Liver (tissue), 9 donors: ENCODE data around the gene SYNGR1. TPM values are rescaled to one million over a fixed set of nuclear protein-coding genes. Genes with fewer than 3 reads are reported as not detected.

Experiments
- DNase-seq: peaks from one replicate; pipeline ENCODE4 v3.0.0-alpha.2; 2017; ENCODE audit warnings: low spot score
- H3K27ac ChIP-seq, 2 donors: one replicate each; pipeline ENCODE4 v1.7.0; 2013; ENCODE audit warnings: inconsistent platforms in 2 of 2, low read length in 2 of 2, control low read depth in 1 of 2, low read depth in 1 of 2, mild to moderate bottlenecking in 1 of 2
- H3K27me3 ChIP-seq, 4 donors: one replicate each; pipeline versions ENCODE4 v1.6.1 to v1.7.0; 2013; ENCODE audit warnings: low read length in 3 of 4, inconsistent platforms in 1 of 4, mild to moderate bottlenecking in 1 of 4, moderate library complexity in 1 of 4; ENCODE audit not compliant: control insufficient read depth in 4 of 4, insufficient read depth in 4 of 4
- H3K36me3 ChIP-seq, 4 donors: one replicate each; pipeline versions ENCODE4 v1.6.1 to v1.7.0; 2013; ENCODE audit warnings: low read length in 3 of 4, mild to moderate bottlenecking in 3 of 4, low read depth in 1 of 4, moderate library complexity in 1 of 4; ENCODE audit not compliant: control insufficient read depth in 4 of 4, insufficient read depth in 3 of 4
- H3K4me1 ChIP-seq, 4 donors: one replicate each; pipeline versions ENCODE4 v1.6.1 to v1.7.0; 2013; ENCODE audit warnings: low read length in 3 of 4, mild to moderate bottlenecking in 3 of 4, moderate library complexity in 1 of 4; ENCODE audit not compliant: control insufficient read depth in 4 of 4, insufficient read depth in 4 of 4
- H3K4me3 ChIP-seq, 3 donors: one replicate each; pipeline versions ENCODE4 v1.6.1 to v1.7.0; 2013; ENCODE audit warnings: low read length in 3 of 3, control low read depth in 1 of 3, low read depth in 1 of 3, mild to moderate bottlenecking in 1 of 3
- H3K9ac ChIP-seq, 2 donors: one replicate each; pipeline ENCODE4 v1.7.0; 2013; ENCODE audit warnings: low read length in 2 of 2, mild to moderate bottlenecking in 2 of 2, moderate library complexity in 2 of 2, control low read depth in 1 of 2, low read depth in 1 of 2
- H3K9me3 ChIP-seq, 4 donors: one replicate each; pipeline versions ENCODE4 v1.6.1 to v1.7.0; 2013; ENCODE audit warnings: low read length in 3 of 4; ENCODE audit not compliant: control insufficient read depth in 4 of 4
- ATF3 ChIP-seq: IDR thresholded peaks from 2 replicates; pipeline ENCODE4 v1.6.1; 2016; ENCODE audit warnings: antibody characterized with exemption
- EGR1 ChIP-seq, 2 donors: IDR thresholded peaks; 2 replicates each; pipeline ENCODE4 v1.6.1; 2016 to 2018; ENCODE audit warnings: antibody characterized with exemption in 2 of 2, low read depth in 2 of 2
- FOXA1 ChIP-seq: IDR thresholded peaks from 2 replicates; pipeline ENCODE4 v1.6.1; 2016; ENCODE audit warnings: antibody characterized with exemption
- FOXA2 ChIP-seq: IDR thresholded peaks from 2 replicates; pipeline ENCODE4 v1.6.1; 2016; ENCODE audit warnings: antibody characterized with exemption
- GABPA ChIP-seq, 2 donors: IDR thresholded peaks in 1 of 2; conservative IDR thresholded peaks in 1 of 2; 2 replicates each; pipeline ENCODE4 v1.6.1; 2016; ENCODE audit warnings: antibody characterized with exemption in 2 of 2, mild to moderate bottlenecking in 1 of 2, moderate library complexity in 1 of 2
- HNF4A ChIP-seq, 2 donors: conservative IDR thresholded peaks; 2 replicates each; pipeline ENCODE4 v1.6.1; 2016; ENCODE audit warnings: antibody characterized with exemption in 2 of 2, mild to moderate bottlenecking in 2 of 2
- HNF4G ChIP-seq: IDR thresholded peaks from 2 replicates; pipeline ENCODE4 v1.6.1; 2016; ENCODE audit warnings: antibody characterized with exemption
- JUND ChIP-seq, 2 donors: IDR thresholded peaks; 2 replicates each; pipeline ENCODE4 v1.6.1; 2016; ENCODE audit warnings: antibody characterized with exemption in 2 of 2
- NR2F2 ChIP-seq: IDR thresholded peaks from 2 replicates; pipeline ENCODE4 v1.6.1; 2016; ENCODE audit warnings: antibody characterized with exemption
- RAD21 ChIP-seq, 2 donors: IDR thresholded peaks; 2 replicates each; pipeline ENCODE4 v1.6.1; 2016; ENCODE audit warnings: antibody characterized with exemption in 2 of 2, mild to moderate bottlenecking in 2 of 2
- RXRA ChIP-seq, 2 donors: IDR thresholded peaks; 2 replicates each; pipeline ENCODE4 v1.6.1; 2017 to 2018; ENCODE audit warnings: antibody characterized with exemption in 2 of 2, mild to moderate bottlenecking in 1 of 2
- SP1 ChIP-seq: IDR thresholded peaks from 2 replicates; pipeline ENCODE4 v1.6.1; 2018; ENCODE audit warnings: antibody characterized with exemption, mild to moderate bottlenecking
- TAF1 ChIP-seq: conservative IDR thresholded peaks from 2 replicates; pipeline ENCODE4 v1.6.1; 2016; ENCODE audit warnings: antibody characterized with exemption, mild to moderate bottlenecking
- YY1 ChIP-seq: IDR thresholded peaks from 2 replicates; pipeline ENCODE4 v1.6.1; 2016; ENCODE audit warnings: antibody characterized with exemption, mild to moderate bottlenecking
- ZBTB33 ChIP-seq: IDR thresholded peaks from 2 replicates; pipeline ENCODE4 v1.6.1; 2016; ENCODE audit warnings: antibody characterized with exemption
- WGBS: extraction: QIAGEN DNeasy Blood & Tissue Kit; methylation state at CpG from one replicate; pipeline ENCODE4 v1.1.7; 2013; 5-methylcytosine and 5-hydroxymethylcytosine counted together
- polyA plus RNA-seq, 2 donors: library from polyadenylated mRNA; stranded (reverse) in 1 of 2; unstranded in 1 of 2; fragments of 200-250 nt in 1 of 2; fragments of >200 nt in 1 of 2; fragmentation: Nextera tagmentation in 1 of 2; extraction: Ambion mirVana in 1 of 2; gene quantifications; one replicate each; pipeline versions ENCODE4 v1.2.1 to v1.2.3, GENCODE V29; 2013 to 2015
- total RNA-seq, 2 donors: library from RNA; depleted of rRNA; stranded (reverse); fragments of >200 nt; gene quantifications; one replicate each; pipeline ENCODE4 v1.2.3, GENCODE V29; 2014
- TF ChIP-seq, protein P1 (sequence below): fragments of 150-350 bp; IDR thresholded peaks from 2 replicates; pipeline ENCODE4 v1.5.1; 2017; ENCODE audit warnings: improper control_type of control experiment, low read depth, low read length; ENCODE audit not compliant: missing input control
- TF ChIP-seq, protein P2 (sequence below): IDR thresholded peaks from 2 replicates; pipeline ENCODE4 v1.6.1; 2016; ENCODE audit warnings: antibody characterized with exemption, mild to moderate bottlenecking
- TF ChIP-seq, protein P3 (sequence below): IDR thresholded peaks from 2 replicates; pipeline ENCODE4 v1.6.1; 2016; ENCODE audit warnings: antibody characterized with exemption
- donor health status: healthy.
- donor health status: healthy.
- donor health status: healthy.
- donor health status: healthy.
- donor health status: healthy.

Gene SYNGR1
- total and polyA plus RNA-seq, 4 donors, result 1.8 to 21.9 (median 5.2) TPM

DNA sequence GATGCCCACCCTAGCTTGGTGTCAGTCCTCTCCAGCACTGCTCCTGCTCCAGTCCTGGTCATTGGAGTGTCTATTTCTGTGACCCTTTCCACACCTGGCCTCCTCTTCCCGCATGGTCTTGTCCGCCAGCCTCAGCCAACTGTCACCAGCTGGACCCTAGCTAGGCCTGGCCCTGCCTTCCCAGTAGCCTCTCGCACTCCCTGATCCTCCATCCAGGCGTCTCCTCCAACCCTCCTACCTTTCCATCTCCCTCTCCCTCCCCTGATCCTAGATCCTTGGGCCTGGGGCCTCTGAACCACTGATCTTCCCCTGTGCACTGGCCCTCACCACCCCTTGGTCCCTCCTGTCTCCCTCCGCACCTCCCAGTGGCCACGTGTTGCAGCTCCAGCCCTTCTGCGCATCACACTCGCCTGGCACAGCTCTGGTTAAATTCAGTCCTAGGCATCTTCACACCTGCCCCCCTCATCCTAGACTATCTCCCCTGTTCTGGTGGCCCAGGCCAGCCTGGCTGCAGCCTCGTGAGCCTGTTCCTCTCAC lies 9.9 kb downstream of the SYNGR1 start:
- no peaks in the 10 kb centered on the region for H3K9me3 ChIP-seq
- no peaks in the 10 kb centered on the region for H3K4me1 ChIP-seq
- H3K4me3 ChIP-seq, result no peak overlapping the region
- 87% methylated on average over 9 of the region's 9 CpGs for WGBS
- no peak for DNase-seq
- H3K9ac ChIP-seq, result no peak overlapping the region
- H3K27ac ChIP-seq, result no peak overlapping the region
- TF ChIP-seq RAD21 (IDR thresholded peaks at IDR 0.05) (no peak), RXRA (IDR thresholded peaks at IDR 0.05) (no peak), SP1 (no peak), ZBTB33 (no peak), TAF1 (no peak), JUND (IDR thresholded peaks at IDR 0.05) (no peak), YY1 (no peak), FOXA1 (no peak), FOXA2 (no peak), ATF3 (no peak), HNF4A (conservative IDR thresholded peaks at IDR 0.05) (no peak), HNF4G (no peak), NR2F2 (no peak), EGR1 (IDR thresholded peaks at IDR 0.05; ENCODE audit: low read depth in 2 of 2) (no peak)
- TF ChIP-seq, protein P1, sequence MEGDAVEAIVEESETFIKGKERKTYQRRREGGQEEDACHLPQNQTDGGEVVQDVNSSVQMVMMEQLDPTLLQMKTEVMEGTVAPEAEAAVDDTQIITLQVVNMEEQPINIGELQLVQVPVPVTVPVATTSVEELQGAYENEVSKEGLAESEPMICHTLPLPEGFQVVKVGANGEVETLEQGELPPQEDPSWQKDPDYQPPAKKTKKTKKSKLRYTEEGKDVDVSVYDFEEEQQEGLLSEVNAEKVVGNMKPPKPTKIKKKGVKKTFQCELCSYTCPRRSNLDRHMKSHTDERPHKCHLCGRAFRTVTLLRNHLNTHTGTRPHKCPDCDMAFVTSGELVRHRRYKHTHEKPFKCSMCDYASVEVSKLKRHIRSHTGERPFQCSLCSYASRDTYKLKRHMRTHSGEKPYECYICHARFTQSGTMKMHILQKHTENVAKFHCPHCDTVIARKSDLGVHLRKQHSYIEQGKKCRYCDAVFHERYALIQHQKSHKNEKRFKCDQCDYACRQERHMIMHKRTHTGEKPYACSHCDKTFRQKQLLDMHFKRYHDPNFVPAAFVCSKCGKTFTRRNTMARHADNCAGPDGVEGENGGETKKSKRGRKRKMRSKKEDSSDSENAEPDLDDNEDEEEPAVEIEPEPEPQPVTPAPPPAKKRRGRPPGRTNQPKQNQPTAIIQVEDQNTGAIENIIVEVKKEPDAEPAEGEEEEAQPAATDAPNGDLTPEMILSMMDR, result no peak
- TF ChIP-seq, protein P2, sequence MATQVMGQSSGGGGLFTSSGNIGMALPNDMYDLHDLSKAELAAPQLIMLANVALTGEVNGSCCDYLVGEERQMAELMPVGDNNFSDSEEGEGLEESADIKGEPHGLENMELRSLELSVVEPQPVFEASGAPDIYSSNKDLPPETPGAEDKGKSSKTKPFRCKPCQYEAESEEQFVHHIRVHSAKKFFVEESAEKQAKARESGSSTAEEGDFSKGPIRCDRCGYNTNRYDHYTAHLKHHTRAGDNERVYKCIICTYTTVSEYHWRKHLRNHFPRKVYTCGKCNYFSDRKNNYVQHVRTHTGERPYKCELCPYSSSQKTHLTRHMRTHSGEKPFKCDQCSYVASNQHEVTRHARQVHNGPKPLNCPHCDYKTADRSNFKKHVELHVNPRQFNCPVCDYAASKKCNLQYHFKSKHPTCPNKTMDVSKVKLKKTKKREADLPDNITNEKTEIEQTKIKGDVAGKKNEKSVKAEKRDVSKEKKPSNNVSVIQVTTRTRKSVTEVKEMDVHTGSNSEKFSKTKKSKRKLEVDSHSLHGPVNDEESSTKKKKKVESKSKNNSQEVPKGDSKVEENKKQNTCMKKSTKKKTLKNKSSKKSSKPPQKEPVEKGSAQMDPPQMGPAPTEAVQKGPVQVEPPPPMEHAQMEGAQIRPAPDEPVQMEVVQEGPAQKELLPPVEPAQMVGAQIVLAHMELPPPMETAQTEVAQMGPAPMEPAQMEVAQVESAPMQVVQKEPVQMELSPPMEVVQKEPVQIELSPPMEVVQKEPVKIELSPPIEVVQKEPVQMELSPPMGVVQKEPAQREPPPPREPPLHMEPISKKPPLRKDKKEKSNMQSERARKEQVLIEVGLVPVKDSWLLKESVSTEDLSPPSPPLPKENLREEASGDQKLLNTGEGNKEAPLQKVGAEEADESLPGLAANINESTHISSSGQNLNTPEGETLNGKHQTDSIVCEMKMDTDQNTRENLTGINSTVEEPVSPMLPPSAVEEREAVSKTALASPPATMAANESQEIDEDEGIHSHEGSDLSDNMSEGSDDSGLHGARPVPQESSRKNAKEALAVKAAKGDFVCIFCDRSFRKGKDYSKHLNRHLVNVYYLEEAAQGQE, result no peak
- H3K27me3 ChIP-seq, result no peaks in the 10 kb centered on the region
- no peaks in the 10 kb centered on the region for H3K36me3 ChIP-seq

- no peak overlapping the region for H3K27ac ChIP-seq
- no peaks in the 10 kb centered on the region for H3K4me1 ChIP-seq
- no peaks in the 10 kb centered on the region for H3K36me3 ChIP-seq
- H3K9me3 ChIP-seq, result no peaks in the 10 kb centered on the region
- WGBS, result 94% methylated on average over 18 of the region's 18 CpGs
- H3K4me3 ChIP-seq, result no peak overlapping the region
- no peak for DNase-seq
- no peaks in the 10 kb centered on the region for H3K27me3 ChIP-seq
- H3K9ac ChIP-seq, result no peak overlapping the region
- TF ChIP-seq, protein P3, sequence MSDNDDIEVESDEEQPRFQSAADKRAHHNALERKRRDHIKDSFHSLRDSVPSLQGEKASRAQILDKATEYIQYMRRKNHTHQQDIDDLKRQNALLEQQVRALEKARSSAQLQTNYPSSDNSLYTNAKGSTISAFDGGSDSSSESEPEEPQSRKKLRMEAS, result no peak
- TF ChIP-seq EGR1 (IDR thresholded peaks at IDR 0.05; ENCODE audit: low read depth in 2 of 2), result no peak
- no peak for TF ChIP-seq RXRA (IDR thresholded peaks at IDR 0.05)
- TF ChIP-seq HNF4A (conservative IDR thresholded peaks at IDR 0.05), result no peak
- TF ChIP-seq GABPA (IDR thresholded peaks at IDR 0.05 in 1 of 2, conservative IDR thresholded peaks at IDR 0.05 in 1 of 2), result no peak
- no peak for TF ChIP-seq ATF3
- TF ChIP-seq, protein P1, result no peak
- no peak for TF ChIP-seq SP1
- TF ChIP-seq FOXA2, result no peak
- no peak for TF ChIP-seq HNF4G
- no peak for TF ChIP-seq TAF1
- TF ChIP-seq ZBTB33, result no peak
These were observed 10.5 kb downstream of the SYNGR1 start for GRCh38 chr22:39360242-39360641.
